Endothelial cell of umbilical vein (primary cell): ENCODE results near the gene CAMK2N1. TPM values are rescaled to one million over a fixed set of nuclear protein-coding genes. Genes with fewer than 3 reads are reported as not detected.

Experiments
- BruUV-seq: library from RNA; stranded (reverse); fragments of 400-500 nt; replicated peaks from 2 replicates; lab custom pipeline; 2021; lab: Mats Ljungman, UMichigan
- CTCF ChIA-PET: fragments of 300-600, 350-600 bp; sonication (Branson Sonifier 250); formaldehyde crosslinking; loops from one replicate; lab custom pipeline; 2021; ENCODE audit warnings: antibody characterized with exemption, inconsistent platforms; lab: Charles Lee
- POLR2A ChIA-PET: fragments of 300-600, 350-600 bp; sonication (Branson Sonifier 250); formaldehyde crosslinking; loops from one replicate; lab custom pipeline; 2021; ENCODE audit warnings: antibody characterized with exemption, inconsistent platforms; lab: Charles Lee
- DNase-seq: peaks from one replicate; pipeline ENCODE4 v3.0.0-alpha.2; 2011; ENCODE audit warnings: low read depth, low spot score
- FAIRE-seq: peaks from 2 replicates; lab custom pipeline; 2011; peaks lifted over from hg19 to GRCh38; lab: Jason Lieb, UNC
- H2AFZ ChIP-seq: 2 replicates; pipeline ENCODE4 v1.6.0; 2012; ENCODE audit warnings: low read depth, low read length, control low read depth, inconsistent platforms
- H3K27ac ChIP-seq: 2 replicates; pipeline ENCODE4 v1.5.1; 2011; ENCODE audit warnings: low read depth, mild to moderate bottlenecking, control low read depth, low read length, moderate library complexity; ENCODE audit not compliant: insufficient read depth
- H3K27me3 ChIP-seq, 2 experiments: 2 replicates each; pipeline versions ENCODE4 v1.6.0 to v1.6.1; 2011; ENCODE audit warnings: low read length in 2 of 2, mixed read lengths in 1 of 2; ENCODE audit not compliant: control insufficient read depth in 2 of 2, insufficient read depth in 2 of 2
- H3K36me3 ChIP-seq, 2 experiments: 2 replicates in 1 of 2; 3 replicates in 1 of 2; pipeline ENCODE4 v1.5.1; 2011; ENCODE audit warnings: low read length in 2 of 2, mild to moderate bottlenecking in 1 of 2, moderate library complexity in 1 of 2; ENCODE audit not compliant: control insufficient read depth in 2 of 2, insufficient read depth in 2 of 2; ENCODE audit errors: extremely low read depth in 1 of 2
- H3K4me1 ChIP-seq: 3 replicates; pipeline ENCODE4 v1.5.1; 2011; ENCODE audit warnings: mild to moderate bottlenecking, low read length; ENCODE audit not compliant: control insufficient read depth, insufficient read depth; ENCODE audit errors: extremely low read depth
- H3K4me2 ChIP-seq: 2 replicates; pipeline ENCODE4 v1.6.1; 2011; ENCODE audit warnings: low read length, control low read depth, mixed read lengths; ENCODE audit not compliant: insufficient read depth
- H3K4me3 ChIP-seq, 3 experiments: fragments of 200-600 bp in 1 of 3; sonication (generic), shearing (Covaris generic) in 1 of 3; replicated peaks in 1 of 3; 2 replicates each; pipeline ENCODE4 v1.5.1; 2011 to 2016; ENCODE audit warnings: control low read depth in 3 of 3, low read length in 3 of 3, mild to moderate bottlenecking in 2 of 3, inconsistent platforms in 1 of 3, low read depth in 1 of 3, moderate library complexity in 1 of 3; ENCODE audit not compliant: insufficient read depth in 1 of 3
- H3K79me2 ChIP-seq: 2 replicates; pipeline ENCODE4 v1.6.0; 2012; ENCODE audit warnings: low read length, inconsistent platforms; ENCODE audit not compliant: control insufficient read depth, insufficient read depth
- H3K9ac ChIP-seq: replicated peaks from 2 replicates; pipeline ENCODE3; 2011; ENCODE audit warnings: low read length, control low read depth; ENCODE audit not compliant: insufficient read depth; ENCODE audit errors: extremely low read depth
- H3K9me1 ChIP-seq: replicated peaks from 3 replicates; pipeline ENCODE4 v1.6.0; 2011; ENCODE audit warnings: mild to moderate bottlenecking, low read length; ENCODE audit not compliant: control insufficient read depth, insufficient read depth; ENCODE audit errors: extremely low read depth
- H3K9me3 ChIP-seq: replicated peaks from 2 replicates; pipeline ENCODE4 v1.5.1; 2012; ENCODE audit warnings: low read length, inconsistent platforms; ENCODE audit not compliant: control insufficient read depth, insufficient read depth
- H4K20me1 ChIP-seq: replicated peaks from 2 replicates; pipeline ENCODE3; 2011; ENCODE audit warnings: mild to moderate bottlenecking, low read length; ENCODE audit not compliant: control insufficient read depth, insufficient read depth; ENCODE audit errors: extremely low read depth
- EZH2 ChIP-seq: IDR thresholded peaks from 2 replicates; pipeline ENCODE4 v1.6.1; 2012; ENCODE audit warnings: borderline replicate concordance, low read depth, mild to moderate bottlenecking, moderate library complexity, low read length, inconsistent platforms; ENCODE audit not compliant: severe bottlenecking
- FOS ChIP-seq: IDR thresholded peaks from 2 replicates; pipeline ENCODE4 v1.6.1; 2011; ENCODE audit warnings: mild to moderate bottlenecking, low read length, moderate library complexity, borderline replicate concordance; ENCODE audit not compliant: insufficient read depth
- GATA2 ChIP-seq: IDR thresholded peaks from 2 replicates; pipeline ENCODE4 v1.7.0; 2011; ENCODE audit warnings: low read depth, mild to moderate bottlenecking, moderate library complexity, mixed read lengths, low read length; ENCODE audit not compliant: insufficient read length, insufficient read depth
- JUN ChIP-seq: IDR thresholded peaks from 2 replicates; pipeline ENCODE4 v1.6.1; 2011; ENCODE audit warnings: borderline replicate concordance, low read depth; ENCODE audit not compliant: insufficient read length, insufficient read depth
- MYC ChIP-seq: IDR thresholded peaks from one replicate; pipeline ENCODE4 v1.6.1; 2011; ENCODE audit warnings: mild to moderate bottlenecking, low read depth, low read length
- POLR2A ChIP-seq: IDR thresholded peaks from 2 replicates; pipeline ENCODE4 v1.6.1; 2012; ENCODE audit warnings: low read depth, mild to moderate bottlenecking, control low read depth, low read length
- POLR2AphosphoS5 ChIP-seq: IDR thresholded peaks from 2 replicates; pipeline ENCODE4 v1.6.1; 2012; ENCODE audit warnings: low read depth, mild to moderate bottlenecking, control low read depth, low read length, moderate library complexity; ENCODE audit not compliant: insufficient read depth
- dilution Hi-C: fragments of 300-500 bp; cut with MboI; formaldehyde crosslinking; loops from one replicate; pipeline ENCODE4 v1.15.0; 2019; ENCODE audit warnings: low sequenced_read_pairs; ENCODE audit not compliant: extremely low pct_ligation_motif_present
- intact Hi-C: fragments of 100-400 bp; cut with micrococcal nuclease; formaldehyde crosslinking; loops from one replicate; pipeline ENCODE4 v1.10.0; 2022
- polyA plus RNA-seq, 4 experiments: library from polyadenylated mRNA; depleted of rRNA in 3 of 4; stranded (reverse) in 3 of 4; unstranded in 1 of 4; fragments of >200 nt; gene quantifications; 2 replicates each; pipeline versions ENCODE4 v1.2.1 to v1.2.3, GENCODE V29; 2011 to 2012; ENCODE audit warnings: missing spikeins in 1 of 4
- total RNA-seq: library from RNA; stranded (reverse); gene quantifications from 2 replicates; pipeline ENCODE4 v1.2.3, GENCODE V29; 2021
- TF ChIP-seq, protein P1 (sequence below), 2 donors: IDR thresholded peaks; 1 replicate in 1 of 2; 2 replicates in 1 of 2; pipeline ENCODE4 v1.5.1; 2011; ENCODE audit warnings: low read length in 2 of 2, mild to moderate bottlenecking in 2 of 2, moderate library complexity in 2 of 2, control low read depth in 1 of 2, inconsistent platforms in 1 of 2, low read depth in 1 of 2; ENCODE audit not compliant: insufficient read depth in 1 of 2; ENCODE audit errors: extremely low read depth in 1 of 2
- TF ChIP-seq, protein P2 (sequence below): IDR thresholded peaks from 2 replicates; pipeline ENCODE4 v1.6.1; 2011; ENCODE audit not compliant: insufficient read depth, insufficient read length

Gene CAMK2N1
- total and polyA plus RNA-seq, 2 donors (not counting 3 experiments of a cell fraction or from before 2014, with no cell fraction given), result 3.3 to 18.3 TPM

DNA sequence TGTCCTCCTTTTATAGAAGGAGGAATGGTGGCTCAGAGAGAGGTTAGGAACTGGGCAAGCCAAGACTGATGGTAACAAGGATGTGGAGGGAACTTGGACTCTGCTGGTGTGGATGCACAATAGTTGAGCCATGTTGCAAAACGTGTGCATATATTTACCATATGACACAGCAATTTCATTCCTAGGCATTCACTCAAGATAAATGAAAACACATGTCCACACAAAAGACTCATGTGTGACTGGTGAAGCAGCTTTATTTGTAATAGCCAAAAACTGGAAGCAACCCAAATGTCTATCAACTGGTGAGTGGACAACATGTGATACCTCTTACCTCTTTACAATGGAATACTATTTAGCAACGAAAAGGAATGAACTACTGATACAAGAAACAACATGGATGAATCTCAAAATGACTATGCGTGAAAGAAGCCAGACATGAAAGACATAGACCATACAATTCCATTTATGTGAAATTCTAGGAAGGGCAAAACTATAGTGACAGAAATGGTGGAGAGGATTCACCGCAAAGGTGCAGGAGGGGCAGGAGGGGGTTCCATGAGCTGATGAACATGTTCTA is 36.2 kb downstream of the CAMK2N1 start:
- Histone ChIP-seq H3K27me3 (no peaks in the 10 kb centered on the region), H3K4me2 (no peak overlapping the region), H4K20me1 (no peaks in the 10 kb centered on the region), H3K4me1 (no peaks in the 10 kb centered on the region), H3K27ac (no peak overlapping the region), H2AFZ (no peak overlapping the region), H3K9me3 (no peaks in the 10 kb centered on the region), H3K79me2 (no peaks in the 10 kb centered on the region), H3K9me1 (no peaks in the 10 kb centered on the region), H3K36me3 (no peaks in the 10 kb centered on the region), H3K4me3 (no peak overlapping the region), H3K9ac (no peak overlapping the region)
- dilution Hi-C loops, result no loop called here
- POLR2A ChIA-PET, result no interaction called here
- TF ChIP-seq JUN (no peak), POLR2A (no peak), GATA2 (no peak), MYC (no peak), FOS (no peak), POLR2AphosphoS5 (no peak), EZH2 (no peak)
- TF ChIP-seq, protein P1, sequence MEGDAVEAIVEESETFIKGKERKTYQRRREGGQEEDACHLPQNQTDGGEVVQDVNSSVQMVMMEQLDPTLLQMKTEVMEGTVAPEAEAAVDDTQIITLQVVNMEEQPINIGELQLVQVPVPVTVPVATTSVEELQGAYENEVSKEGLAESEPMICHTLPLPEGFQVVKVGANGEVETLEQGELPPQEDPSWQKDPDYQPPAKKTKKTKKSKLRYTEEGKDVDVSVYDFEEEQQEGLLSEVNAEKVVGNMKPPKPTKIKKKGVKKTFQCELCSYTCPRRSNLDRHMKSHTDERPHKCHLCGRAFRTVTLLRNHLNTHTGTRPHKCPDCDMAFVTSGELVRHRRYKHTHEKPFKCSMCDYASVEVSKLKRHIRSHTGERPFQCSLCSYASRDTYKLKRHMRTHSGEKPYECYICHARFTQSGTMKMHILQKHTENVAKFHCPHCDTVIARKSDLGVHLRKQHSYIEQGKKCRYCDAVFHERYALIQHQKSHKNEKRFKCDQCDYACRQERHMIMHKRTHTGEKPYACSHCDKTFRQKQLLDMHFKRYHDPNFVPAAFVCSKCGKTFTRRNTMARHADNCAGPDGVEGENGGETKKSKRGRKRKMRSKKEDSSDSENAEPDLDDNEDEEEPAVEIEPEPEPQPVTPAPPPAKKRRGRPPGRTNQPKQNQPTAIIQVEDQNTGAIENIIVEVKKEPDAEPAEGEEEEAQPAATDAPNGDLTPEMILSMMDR (IDR thresholded peaks at IDR 0.05; ENCODE audit: extremely low read depth in 1 of 2, insufficient read depth in 1 of 2, low read depth in 1 of 2, low read length in 2 of 2), result no peak
- TF ChIP-seq, protein P2, sequence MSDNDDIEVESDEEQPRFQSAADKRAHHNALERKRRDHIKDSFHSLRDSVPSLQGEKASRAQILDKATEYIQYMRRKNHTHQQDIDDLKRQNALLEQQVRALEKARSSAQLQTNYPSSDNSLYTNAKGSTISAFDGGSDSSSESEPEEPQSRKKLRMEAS, result no peak
- no TSS peak for BruUV-seq
- DNase-seq (no peak), FAIRE-seq (no peak)
- CTCF ChIA-PET, result no interaction called here
- intact Hi-C loops, result no loop called here
